ENCODE results near the gene PKNOX1.
"Not testable (repeated sequence)": the region's sequence is repeated elsewhere in the genome, so short reads cannot be mapped to it uniquely, and the experiment has no call there.

GRCh38 chr21:43044547-43044946 is 70.2 kb downstream of the PKNOX1 start:
- TF ChIP-seq CTCF, POLR2A, POLR2AphosphoS5, EP300 (IDR thresholded peaks at IDR 0.05): not testable (repeated sequence)
